Right lobe of liver (tissue), 4 donors: ENCODE data around the gene HOXC11.

Experiments used
- CTCF ChIP-seq, 4 donors: fragments of 200-600 bp in 3 of 4; fragments of 450-650 bp in 1 of 4; IDR thresholded peaks; one replicate each; pipeline versions ENCODE4 v1.5.1 to v1.8.0; 2016 to 2022; ENCODE audit warnings: antibody characterized with exemption in 4 of 4, mild to moderate bottlenecking in 2 of 4
- POLR2A ChIP-seq: fragments of 450-650 bp; IDR thresholded peaks from one replicate; pipeline ENCODE4 v1.6.1; 2017; ENCODE audit warnings: antibody characterized with exemption, mild to moderate bottlenecking
- donor health status: DM: no; HTN: no; CAD: no.
- donor health status: DM: no; HTN: no; CAD: no.
- donor health status: DM: no; HTN: yes; CAD: no.

- TF ChIP-seq CTCF (IDR thresholded peaks at IDR 0.05) = no peak
- TF ChIP-seq POLR2A = no peak
Observed at GRCh38 chr12:53937099-53937498, 35.8 kb upstream of the HOXC11 start.
